Left ventricle myocardium inferior (tissue), 1 donor: ENCODE data around the gene HDGF. TPM values are rescaled to one million over a fixed set of nuclear protein-coding genes. Genes with fewer than 3 reads are reported as not detected.

Experiments used
- DNase-seq: peaks from one replicate; pipeline ENCODE4 v3.0.0-alpha.2; 2020
- H3K27ac ChIP-seq: fragments of 200-600 bp; replicated peaks from 2 replicates; pipeline ENCODE4 v1.8.0; 2021
- H3K27me3 ChIP-seq: fragments of 200-600 bp; 2 replicates; pipeline ENCODE4 v1.8.0; 2021; ENCODE audit warnings: low read depth
- H3K36me3 ChIP-seq: fragments of 200-600 bp; 2 replicates; pipeline ENCODE4 v1.8.0; 2021
- H3K4me1 ChIP-seq: fragments of 200-600 bp; 2 replicates; pipeline ENCODE4 v1.8.0; 2021
- H3K4me3 ChIP-seq: fragments of 200-600 bp; 2 replicates; pipeline ENCODE4 v1.8.0; 2021; ENCODE audit warnings: mild to moderate bottlenecking, moderate library complexity
- H3K9me3 ChIP-seq: fragments of 200-600 bp; replicated peaks from 2 replicates; pipeline ENCODE4 v1.8.0; 2021
- CTCF ChIP-seq: fragments of 200-600 bp; IDR thresholded peaks from 2 replicates; pipeline ENCODE4 v1.8.0; 2021; ENCODE audit warnings: antibody characterized with exemption, mild to moderate bottlenecking, borderline replicate concordance
- intact Hi-C: fragments of 100-400 bp; cut with micrococcal nuclease; formaldehyde crosslinking; loops from one replicate; pipeline ENCODE4 v1.11.0; 2022
- total RNA-seq: library from RNA; stranded (reverse); fragmentation: NEBNext Ultra II Directional; extraction: Animal tissue kit (Norgen Biotek cat#: 25700); gene quantifications from one replicate; pipeline ENCODE4 v1.2.1, GENCODE V29; 2021
- donor health status: DM: no; HTN: yes; CAD: no; lungs with severe emphysema.

Gene HDGF
- total RNA-seq, 1 donor from 2014 or later: 145 TPM

GRCh38 chr1:156706657-156707416, 44.6 kb downstream of the HDGF start:
- DNase-seq: peak; percentile 74
- intact Hi-C loops: no loop called here
- Histone ChIP-seq H3K36me3 (no peaks in the 10 kb centered on the region), H3K27ac (peak overlapping the region; percentile 73), H3K9me3 (no peaks in the 10 kb centered on the region), H3K27me3 (peaks cover 50% of the 10 kb centered on the region), H3K4me1 (peaks cover 42% of the 10 kb centered on the region), H3K4me3 (peak overlapping the region; percentile 66)
- TF ChIP-seq CTCF: no peak

GRCh38 chr1:156705918-156706656, 45.4 kb downstream of the HDGF start:
- H3K4me1 ChIP-seq: peaks cover 42% of the 10 kb centered on the region
- peak; percentile 60 for DNase-seq
- intact Hi-C loops: no loop called here
- no peaks in the 10 kb centered on the region for H3K36me3 ChIP-seq
- H3K4me3 ChIP-seq: peak overlapping the region; percentile 66
- peak overlapping the region; percentile 73 for H3K27ac ChIP-seq
- peak; percentile 80 for TF ChIP-seq CTCF
- peaks cover 57% of the 10 kb centered on the region for H3K27me3 ChIP-seq
- H3K9me3 ChIP-seq: no peaks in the 10 kb centered on the region

GRCh38 chr1:156705321-156705917, 46.1 kb downstream of the HDGF start, which contains the start of gene CRABP2:
CRABP2 (minus strand) TSS chr1:156705583; CDS start chr1:156705446, 137 bp downstream.
- Histone ChIP-seq H3K27ac (peak within 1 kb of the TSS; percentile 73), H3K9me3 (no peaks in the 10 kb centered on the region), H3K4me1 (peaks cover 42% of the 10 kb centered on the region), H3K27me3 (peaks cover 64% of the 10 kb centered on the region), H3K4me3 (peak within 1 kb of the TSS; percentile 66), H3K36me3 (no peaks in the 10 kb centered on the region)
- TF ChIP-seq CTCF: no peak
- intact Hi-C loops: no loop called here
- DNase-seq: no peak

GRCh38 chr1:156704930-156705320, 46.5 kb downstream of the HDGF start:
- Histone ChIP-seq H3K4me1 (peaks cover 37% of the 10 kb centered on the region), H3K36me3 (no peaks in the 10 kb centered on the region), H3K27ac (no peak overlapping the region), H3K27me3 (peaks cover 69% of the 10 kb centered on the region), H3K4me3 (peak overlapping the region; percentile 66), H3K9me3 (no peaks in the 10 kb centered on the region)
- intact Hi-C loops: no loop called here
- peak; percentile 29 for DNase-seq
- no peak for TF ChIP-seq CTCF

- TF ChIP-seq CTCF: no peak
- H3K9me3 ChIP-seq: no peaks in the 10 kb centered on the region
- H3K27me3 ChIP-seq: peaks cover 74% of the 10 kb centered on the region
- no peak for DNase-seq
- peaks cover 30% of the 10 kb centered on the region for H3K4me1 ChIP-seq
- H3K4me3 ChIP-seq: no peak overlapping the region
- intact Hi-C loops: no loop called here
- no peak overlapping the region for H3K27ac ChIP-seq
- no peaks in the 10 kb centered on the region for H3K36me3 ChIP-seq
These were observed 47.2 kb downstream of the HDGF start for GRCh38 chr1:156704166-156704711.
